Chondrocyte (in vitro differentiated cells): ENCODE measurements around the gene CFHR1. TPM values are rescaled to one million over a fixed set of nuclear protein-coding genes. Genes with fewer than 3 reads are reported as not detected.
A peak's percentile ranks its signal among the peaks of the same experiment; 100 is the strongest.

Source experiments
- DNase-seq: peaks from one replicate; pipeline ENCODE4 v3.0.0; 2021; ENCODE audit warnings: mixed read lengths, low spot score
- H3K27ac Mint-ChIP-seq: one replicate; pipeline ENCODE4 v1.8.0; 2021; ENCODE audit warnings: mild to moderate bottlenecking, moderate library complexity, mixed read lengths; ENCODE audit not compliant: unreplicated experiment
- H3K27me3 Mint-ChIP-seq: 2 replicates; pipeline ENCODE4 v1.8.0; 2021; ENCODE audit warnings: low read depth, mixed read lengths
- H3K36me3 Mint-ChIP-seq: 2 replicates; pipeline ENCODE4 v1.8.0; 2021; ENCODE audit warnings: low read depth, mixed read lengths
- H3K4me1 Mint-ChIP-seq: 2 replicates; pipeline ENCODE4 v1.8.0; 2021; ENCODE audit warnings: low read depth, mild to moderate bottlenecking, mixed read lengths
- H3K4me3 Mint-ChIP-seq: one replicate; pipeline ENCODE4 v1.8.0; 2021; ENCODE audit warnings: mild to moderate bottlenecking, moderate library complexity, mixed read lengths; ENCODE audit not compliant: unreplicated experiment
- H3K9me3 Mint-ChIP-seq: 2 replicates; pipeline ENCODE4 v1.8.0; 2021; ENCODE audit warnings: low read depth, mixed read lengths
- CTCF ChIP-seq: fragments of 200-600 bp; sonication (generic); IDR thresholded peaks from 2 replicates; pipeline ENCODE4 v1.5.0; 2021; ENCODE audit warnings: antibody characterized with exemption, mild to moderate bottlenecking, moderate library complexity
- total RNA-seq: library from RNA; stranded (reverse); gene quantifications from 3 replicates; pipeline ENCODE4 v1.2.1, GENCODE V29; 2021

Gene CFHR1
- total RNA-seq, 1 donor from 2014 or later = not detected

GRCh38 chr1:196877964-196878363 is 58.4 kb downstream of the CFHR1 start:
- peak; percentile 80 for DNase-seq

More at GRCh38 chr1:196877964-196878363, 58.4 kb downstream of the CFHR1 start:
- no peak for TF ChIP-seq CTCF
- Mint-ChIP-seq H3K36me3 (peaks cover 1% of the 10 kb centered on the region), H3K4me1 (peaks cover 6% of the 10 kb centered on the region), H3K27me3 (peaks cover 24% of the 10 kb centered on the region), H3K4me3 (peak overlapping the region; percentile 59), H3K9me3 (peaks cover 7% of the 10 kb centered on the region), H3K27ac (no peak overlapping the region)

Other genes starting within 250 kb of the CFHR1 start
- 11.9 to 15.9 TPM (median 13.4 TPM) in 3 replicates for gene KCNT2, start 211.3 kb upstream of the CFHR1 start, total RNA-seq
- 21.3 to 95.0 TPM (median 24.0 TPM) in 3 replicates for gene CFH, start 167.7 kb upstream of the CFHR1 start, total RNA-seq
- 0.31 TPM in 1 of 3 replicates, not detected in the others for gene CFHR3, start 44.9 kb upstream of the CFHR1 start, total RNA-seq
- gene CFHR4, start 68.3 kb downstream of the CFHR1 start, total RNA-seq = not detected in 3 replicates
- not detected in 3 replicates for gene CFHR2, start 124.0 kb downstream of the CFHR1 start, total RNA-seq
- gene CFHR5, start 157.8 kb downstream of the CFHR1 start, total RNA-seq = not detected in 3 replicates
- not detected in 3 replicates for gene F13B, start 247.5 kb downstream of the CFHR1 start, total RNA-seq